HL-60/S4 treated with phorbol 12-myristate 13-acetate at 8.2 ng/mL for 4 days and 3 days (cell line): ENCODE data around the gene AIRE.

Experiments
- in situ Hi-C: fragments of 300-500 bp; cut with MboI; formaldehyde crosslinking; loops from 2 replicates; pipeline ENCODE4 v1.15.0; 2022; ENCODE audit warnings: low sequenced_read_pairs

Gene AIRE

DNA sequence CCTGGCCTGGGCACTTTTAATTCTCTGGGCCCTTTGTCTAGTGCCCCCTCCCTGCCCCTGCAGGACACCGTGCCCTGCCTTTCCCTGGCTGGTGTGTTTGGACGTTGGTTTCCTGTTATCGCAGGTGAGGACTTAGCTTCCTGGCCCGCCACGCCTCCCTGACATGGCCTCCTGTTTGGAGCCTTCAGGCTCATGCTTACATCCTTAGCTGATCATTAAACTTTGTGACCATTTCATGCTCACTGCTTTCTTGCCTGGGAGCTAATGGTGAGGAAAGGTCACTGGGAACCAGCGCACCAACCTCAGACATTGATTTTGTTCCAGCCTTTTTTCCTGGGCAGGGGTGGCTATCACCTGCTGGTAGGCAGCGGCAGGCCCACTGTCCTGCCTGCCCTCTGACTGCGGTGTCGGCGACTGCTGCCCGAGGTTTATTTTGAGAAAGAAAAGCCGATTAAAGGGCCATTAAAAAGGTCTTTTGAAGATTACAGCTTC is 17.9 kb downstream of the AIRE start:
- in situ Hi-C loops, result no loop called here

DNA sequence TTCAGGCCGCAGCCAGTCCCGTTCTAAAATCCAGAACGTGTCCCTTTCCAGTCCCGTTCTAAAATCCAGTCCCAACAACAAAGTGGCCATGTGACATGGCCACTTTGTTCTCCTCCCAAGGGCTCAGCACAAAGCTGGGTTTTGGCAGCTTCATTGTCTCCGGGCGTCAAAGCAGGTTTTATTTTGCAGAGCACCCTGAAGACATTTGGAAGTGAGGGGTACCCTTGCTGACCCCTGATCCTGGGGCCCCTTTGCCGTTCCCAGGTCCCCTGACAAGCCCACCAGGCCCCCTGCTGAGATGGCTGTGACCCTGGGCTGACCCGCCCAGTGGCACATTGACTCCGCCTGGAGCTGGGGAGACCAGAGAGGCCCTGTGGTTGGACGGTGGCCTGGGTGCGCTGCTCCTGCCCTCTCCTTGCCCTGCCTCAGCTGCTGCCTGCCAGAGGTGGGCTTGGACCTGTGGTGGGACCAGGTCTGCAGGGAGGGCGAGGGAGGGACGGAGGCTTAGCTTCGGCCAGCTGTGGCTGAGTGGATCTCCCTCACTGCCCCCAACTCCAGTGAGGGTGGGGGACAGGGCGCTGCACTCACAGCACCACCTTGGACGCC is 18.4 kb downstream of the AIRE start:
- in situ Hi-C loops, result no loop called here

DNA sequence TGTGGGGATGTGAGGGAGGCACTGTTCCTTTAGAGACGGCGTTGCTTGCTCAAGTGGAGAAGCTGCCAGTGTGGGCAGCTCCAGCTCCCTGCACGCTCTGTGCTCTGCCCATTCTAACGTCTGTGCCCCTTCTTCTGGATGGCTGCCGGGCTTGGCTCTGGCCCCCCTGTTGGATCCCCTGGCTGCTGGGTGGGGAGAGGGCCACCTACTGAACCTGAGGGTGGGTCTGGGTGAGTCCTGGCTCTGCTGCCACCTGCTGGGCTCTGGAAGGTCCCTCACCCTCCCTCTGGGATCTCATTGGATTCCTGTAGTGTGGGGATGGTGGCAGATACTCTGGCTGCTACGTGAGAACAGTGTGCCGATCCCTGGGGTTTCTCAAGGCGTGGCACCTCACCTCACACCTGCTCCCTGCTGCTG is 19.2 kb downstream of the AIRE start:
- in situ Hi-C loops, result no loop called here

DNA sequence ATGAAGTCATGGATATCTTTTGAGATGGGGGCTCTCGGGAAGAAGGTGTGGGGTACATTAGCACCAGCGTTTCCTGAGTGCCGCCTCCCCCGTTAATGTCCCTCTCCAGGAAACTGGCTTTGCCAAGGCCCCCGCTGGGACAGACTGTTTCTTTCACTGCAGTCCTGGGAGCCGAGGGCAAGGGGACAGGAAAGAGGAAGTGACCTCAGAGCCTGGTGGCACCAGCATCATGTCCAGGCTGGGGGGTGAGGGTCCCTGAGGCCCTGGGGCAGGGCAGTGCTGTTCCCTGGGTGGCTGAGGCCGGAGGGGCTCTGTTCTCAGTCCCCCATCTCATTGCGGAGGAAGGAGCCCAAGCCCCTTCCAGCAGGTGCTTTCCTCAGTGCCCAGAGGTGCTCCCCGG is 20.0 kb downstream of the AIRE start:
- in situ Hi-C loops, result no loop called here

DNA sequence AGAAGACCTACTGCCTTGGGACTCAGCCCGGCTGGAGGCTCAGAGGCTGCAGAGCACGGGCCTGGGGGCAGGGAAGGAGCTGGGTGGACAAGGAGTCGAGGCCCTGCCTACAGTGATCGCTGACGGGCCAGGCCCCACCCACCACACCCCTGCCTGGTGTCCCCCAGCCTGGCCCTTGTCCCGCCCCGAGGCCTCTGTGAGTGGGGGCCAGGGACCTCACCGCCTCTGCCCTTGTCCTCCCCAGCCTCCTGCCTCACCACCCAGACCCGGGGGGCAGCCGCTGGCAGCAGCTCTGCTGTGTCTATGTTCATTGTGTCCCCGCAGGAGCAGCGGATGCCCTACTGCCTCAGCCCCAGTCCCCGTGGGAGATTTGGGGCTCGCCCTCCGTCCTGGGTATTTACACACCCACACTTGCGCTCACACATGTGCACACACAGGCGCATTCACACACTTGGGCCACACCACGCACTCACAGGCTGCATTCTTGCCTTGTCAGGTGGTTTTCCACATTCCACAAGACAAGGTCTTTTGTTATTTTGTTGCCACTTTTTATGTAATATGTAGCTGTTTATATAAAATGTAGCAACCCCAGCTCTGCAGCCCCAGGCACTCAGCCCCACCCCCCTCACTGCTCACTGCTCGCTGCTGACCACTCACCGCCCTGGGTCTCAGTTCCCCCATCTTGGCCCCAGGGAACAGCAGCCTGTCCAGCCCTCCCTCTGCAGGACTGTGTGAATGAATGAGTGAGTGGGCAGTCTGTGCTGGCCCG is 21.4 kb downstream of the AIRE start:
- in situ Hi-C loops, result no loop called here

DNA sequence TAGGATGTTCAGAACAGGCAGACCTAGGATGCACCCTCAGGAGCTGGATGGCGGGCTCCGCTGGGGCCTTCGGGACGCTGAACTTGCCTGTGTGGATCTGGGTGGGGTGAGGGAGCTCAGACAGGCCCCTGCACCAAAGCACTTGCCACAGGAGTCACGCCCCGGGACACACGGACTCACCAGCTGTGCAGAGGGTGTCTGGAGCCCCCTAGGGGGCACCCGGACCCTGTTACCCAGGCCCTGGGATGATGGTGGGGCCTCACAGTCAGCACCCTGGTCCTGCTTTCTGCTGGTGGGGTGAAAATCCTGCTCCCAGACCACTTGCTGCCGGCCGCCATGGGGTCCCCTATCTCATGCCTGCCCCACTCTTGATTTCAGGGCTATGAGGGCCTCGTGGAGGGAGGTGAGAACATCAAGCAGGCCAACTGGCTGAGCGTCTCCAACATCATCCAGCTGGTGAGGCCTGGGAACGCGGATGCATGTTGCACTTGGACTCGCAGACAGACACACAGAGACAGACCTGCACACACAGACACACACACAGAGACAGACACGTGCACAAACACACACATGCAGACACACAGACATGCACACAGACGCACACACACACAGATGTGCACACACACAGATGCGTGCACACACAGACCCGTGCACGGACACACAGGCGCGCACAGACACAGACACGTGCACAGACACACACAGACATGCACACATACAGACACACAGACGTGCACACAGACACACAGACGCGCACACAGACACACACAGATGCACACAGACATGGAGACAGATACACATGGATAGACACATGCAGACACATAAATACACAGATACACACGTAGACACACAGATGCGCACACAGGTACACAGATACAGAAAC is 25.2 kb downstream of the AIRE start:
- in situ Hi-C loops, result loop anchor here (10.0 kb wide), 1 partner anchor 64 kb away; no protein-coding TSS in a partner anchor

DNA sequence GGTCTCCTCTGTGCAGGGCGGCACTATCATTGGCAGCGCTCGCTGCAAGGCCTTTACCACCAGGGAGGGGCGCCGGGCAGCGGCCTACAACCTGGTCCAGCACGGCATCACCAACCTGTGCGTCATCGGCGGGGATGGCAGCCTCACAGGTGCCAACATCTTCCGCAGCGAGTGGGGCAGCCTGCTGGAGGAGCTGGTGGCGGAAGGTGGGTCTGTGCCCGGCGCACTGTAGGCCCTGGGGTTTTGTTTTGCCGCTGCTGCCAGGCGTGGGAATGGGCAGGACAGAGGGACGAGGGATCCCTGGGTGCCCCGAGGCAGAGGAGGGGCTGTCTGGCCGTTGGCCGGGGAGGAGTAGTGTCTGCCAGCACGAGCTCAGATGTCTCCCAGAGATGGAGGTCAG is 26.4 kb downstream of the AIRE start:
- in situ Hi-C loops, result loop anchor here (10.0 kb wide), 1 partner anchor 63 kb away; no protein-coding TSS in a partner anchor

DNA sequence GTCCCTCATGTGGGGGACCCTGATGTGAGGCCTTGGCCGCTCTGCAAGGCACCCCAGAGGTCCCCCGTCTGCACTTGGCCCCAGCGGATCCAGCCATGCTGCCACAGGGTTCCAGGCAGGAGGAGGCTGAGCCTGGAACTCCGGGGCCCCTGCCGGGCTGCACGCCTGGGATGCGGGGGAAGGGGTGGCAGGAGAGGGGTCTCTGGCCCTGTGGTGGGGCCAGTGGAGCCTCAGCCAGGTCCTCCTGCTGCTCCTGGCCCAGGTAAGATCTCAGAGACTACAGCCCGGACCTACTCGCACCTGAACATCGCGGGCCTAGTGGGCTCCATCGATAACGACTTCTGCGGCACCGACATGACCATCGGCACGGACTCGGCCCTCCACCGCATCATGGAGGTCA is 27.0 kb downstream of the AIRE start:
- in situ Hi-C loops, result loop anchor here (10.0 kb wide), 1 partner anchor 62 kb away; no protein-coding TSS in a partner anchor

DNA sequence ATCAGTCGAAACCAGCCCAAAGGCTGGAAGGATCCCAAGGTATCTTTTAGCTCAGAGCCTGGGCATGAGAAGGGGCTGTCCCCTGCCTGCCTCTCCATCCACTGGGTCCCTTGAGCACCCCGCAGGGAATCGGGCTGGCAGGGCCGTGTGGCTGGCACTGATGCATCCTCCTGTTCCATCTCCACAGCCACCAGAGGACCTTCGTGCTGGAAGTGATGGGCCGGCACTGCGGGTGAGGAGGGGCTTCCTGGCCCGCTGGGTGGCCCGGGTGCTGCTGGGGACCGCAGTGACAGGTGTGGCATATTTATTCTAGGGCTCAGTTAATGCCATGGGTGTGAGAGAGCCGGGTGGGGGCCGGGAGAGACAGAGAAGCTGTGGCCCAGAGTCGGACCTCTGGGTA is 27.8 kb downstream of the AIRE start:
- in situ Hi-C loops, result loop anchor here (10.0 kb wide), 1 partner anchor 61 kb away; no protein-coding TSS in a partner anchor

DNA sequence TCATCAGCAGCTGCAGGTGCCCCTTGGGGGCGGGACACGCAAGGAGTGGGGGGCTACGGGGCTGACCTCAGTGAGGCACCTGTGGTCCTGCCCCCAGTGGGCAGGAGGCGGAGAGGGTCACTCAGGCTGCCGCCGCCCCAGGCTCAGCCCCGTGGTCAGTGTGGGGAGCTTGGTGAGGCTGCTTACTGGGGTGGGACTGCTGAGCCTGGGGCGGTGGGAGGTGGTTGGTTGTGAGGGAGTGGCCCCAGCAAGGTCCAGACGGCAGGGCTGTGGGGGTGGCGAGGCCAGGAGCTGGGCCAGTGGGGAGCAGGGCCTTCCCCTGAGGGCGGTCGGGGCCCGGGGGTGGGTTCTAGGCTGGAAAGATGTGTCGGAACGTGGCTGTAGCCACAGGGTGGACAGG is 28.5 kb downstream of the AIRE start:
- in situ Hi-C loops, result loop anchor here (10.0 kb wide), 1 partner anchor 61 kb away; no protein-coding TSS in a partner anchor

DNA sequence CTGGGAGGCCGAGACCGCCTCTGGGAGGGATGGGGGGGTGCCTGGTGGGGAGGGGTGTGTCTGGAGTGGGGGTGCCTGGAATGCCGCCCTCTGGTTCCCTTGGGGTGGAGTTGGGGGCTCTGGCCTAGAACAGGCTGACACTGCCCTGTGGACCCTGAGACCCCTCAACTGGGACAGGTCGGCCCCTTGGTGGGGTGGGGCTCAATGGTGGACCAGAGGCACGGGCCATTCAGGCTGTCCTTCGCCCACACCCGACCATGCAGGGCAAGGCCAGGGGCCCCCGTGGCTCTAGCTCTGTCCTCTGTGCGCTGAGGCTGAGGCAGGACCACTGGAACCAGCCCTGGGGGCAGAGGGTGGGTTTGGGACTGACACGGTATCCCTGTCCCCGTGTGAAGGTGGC is 28.9 kb downstream of the AIRE start:
- in situ Hi-C loops, result loop anchor here (10.0 kb wide), 1 partner anchor 60 kb away; no protein-coding TSS in a partner anchor

DNA sequence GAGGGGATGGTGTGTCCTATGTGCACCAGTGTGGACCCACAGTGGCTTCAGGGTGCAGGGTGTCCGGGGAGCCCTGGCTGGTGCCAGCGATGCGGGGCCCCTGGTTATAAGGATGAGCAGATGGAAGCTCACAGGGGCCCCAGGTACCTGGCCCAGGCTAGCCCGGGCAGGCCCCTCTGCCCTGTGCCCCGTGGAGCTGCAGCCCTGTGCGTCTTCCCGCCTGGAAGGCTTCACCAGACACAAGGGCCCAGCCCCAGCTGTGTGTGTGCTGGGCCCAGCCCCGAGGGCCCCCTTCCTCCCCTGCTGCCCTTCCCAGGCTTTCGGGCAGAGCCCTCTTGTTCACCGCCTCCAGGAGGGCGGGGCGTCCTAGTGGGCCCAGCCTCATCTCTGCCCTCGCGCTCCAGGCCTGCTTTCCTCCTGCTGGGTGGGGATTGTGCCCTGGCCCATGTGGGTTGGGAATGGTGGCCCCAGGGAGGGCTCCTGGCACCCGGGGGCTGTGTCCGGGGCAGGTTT is 30.1 kb downstream of the AIRE start:
- in situ Hi-C loops, result loop anchor here (10.0 kb wide), 1 partner anchor 59 kb away; no protein-coding TSS in a partner anchor

DNA sequence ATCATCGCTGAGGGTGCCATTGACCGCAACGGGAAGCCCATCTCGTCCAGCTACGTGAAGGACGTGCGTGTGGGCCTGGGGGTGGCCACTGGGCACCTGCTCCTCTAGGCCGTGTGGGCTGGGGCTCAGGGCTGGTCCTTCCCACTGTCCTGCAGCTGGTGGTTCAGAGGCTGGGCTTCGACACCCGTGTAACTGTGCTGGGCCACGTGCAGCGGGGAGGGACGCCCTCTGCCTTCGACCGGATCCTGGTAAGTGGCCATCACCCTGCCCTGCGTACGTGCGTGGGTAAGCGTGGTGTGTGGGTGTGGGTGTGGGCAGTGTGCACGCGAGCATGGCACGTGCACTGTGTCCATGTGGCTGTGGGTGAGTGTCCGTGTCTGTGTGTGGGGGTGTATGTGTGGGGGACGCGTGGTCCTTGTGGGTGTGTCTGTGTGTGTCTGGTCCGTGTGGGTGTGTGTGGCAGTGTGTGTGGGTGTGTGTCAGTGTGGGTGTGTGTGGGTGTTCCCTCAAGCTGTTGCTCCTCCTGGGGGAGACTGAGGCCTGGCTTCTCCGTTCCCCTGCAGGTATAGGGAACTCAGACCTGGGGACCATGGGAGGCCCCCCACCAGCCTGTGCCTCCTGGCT is 30.7 kb downstream of the AIRE start:
- in situ Hi-C loops, result loop anchor here (10.0 kb wide), 1 partner anchor 58 kb away; no protein-coding TSS in a partner anchor

DNA sequence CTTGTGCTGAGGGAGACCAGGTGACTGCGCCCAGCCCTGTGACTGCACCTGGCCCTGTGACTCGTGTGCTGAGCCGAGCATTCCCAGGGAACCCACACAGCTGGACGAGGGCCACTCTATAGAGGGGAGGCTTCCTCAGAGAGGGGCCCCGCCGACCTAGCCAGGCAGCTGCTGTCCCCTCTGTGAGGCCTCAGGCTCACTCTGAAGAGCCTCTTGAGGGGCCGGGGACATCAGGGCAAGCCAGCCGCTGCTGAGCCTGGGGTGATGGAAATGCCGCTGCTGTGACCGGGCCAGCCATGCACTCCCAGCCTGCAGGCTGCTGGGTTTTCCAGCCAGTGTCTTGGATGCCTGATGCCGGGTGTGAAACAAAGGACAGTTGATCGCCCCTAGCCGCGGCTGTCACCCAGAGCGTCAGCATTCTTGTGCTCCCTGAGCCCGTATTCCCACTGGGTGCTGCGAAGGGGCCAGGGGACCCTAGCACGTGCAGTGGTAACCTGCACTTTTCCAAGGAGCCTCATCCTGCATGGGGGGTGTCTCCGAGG is 31.6 kb downstream of the AIRE start:
- in situ Hi-C loops, result loop anchor here (10.0 kb wide), 1 partner anchor 57 kb away; no protein-coding TSS in a partner anchor

DNA sequence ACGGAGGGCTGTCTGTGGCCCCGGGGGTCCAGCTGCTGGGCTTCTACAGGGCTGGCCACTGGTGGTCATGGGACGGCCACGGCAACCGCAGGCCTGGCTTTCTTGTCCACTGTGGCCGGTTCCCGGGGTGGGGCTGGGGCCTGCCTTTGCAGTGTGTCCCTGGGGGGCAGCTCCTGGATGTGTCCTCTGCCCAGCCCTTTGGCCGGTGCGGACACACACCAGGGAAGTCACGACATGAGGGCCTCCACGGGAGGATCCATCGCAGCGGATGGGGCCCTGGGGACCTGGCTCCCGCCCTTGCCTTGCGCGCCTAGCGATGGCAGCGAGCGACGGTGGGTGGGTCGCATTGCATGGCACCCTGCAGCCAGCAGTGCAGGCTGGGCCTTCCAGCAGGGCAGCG is 32.2 kb downstream of the AIRE start:
- in situ Hi-C loops, result loop anchor here (10.0 kb wide), 1 partner anchor 57 kb away; no protein-coding TSS in a partner anchor

DNA sequence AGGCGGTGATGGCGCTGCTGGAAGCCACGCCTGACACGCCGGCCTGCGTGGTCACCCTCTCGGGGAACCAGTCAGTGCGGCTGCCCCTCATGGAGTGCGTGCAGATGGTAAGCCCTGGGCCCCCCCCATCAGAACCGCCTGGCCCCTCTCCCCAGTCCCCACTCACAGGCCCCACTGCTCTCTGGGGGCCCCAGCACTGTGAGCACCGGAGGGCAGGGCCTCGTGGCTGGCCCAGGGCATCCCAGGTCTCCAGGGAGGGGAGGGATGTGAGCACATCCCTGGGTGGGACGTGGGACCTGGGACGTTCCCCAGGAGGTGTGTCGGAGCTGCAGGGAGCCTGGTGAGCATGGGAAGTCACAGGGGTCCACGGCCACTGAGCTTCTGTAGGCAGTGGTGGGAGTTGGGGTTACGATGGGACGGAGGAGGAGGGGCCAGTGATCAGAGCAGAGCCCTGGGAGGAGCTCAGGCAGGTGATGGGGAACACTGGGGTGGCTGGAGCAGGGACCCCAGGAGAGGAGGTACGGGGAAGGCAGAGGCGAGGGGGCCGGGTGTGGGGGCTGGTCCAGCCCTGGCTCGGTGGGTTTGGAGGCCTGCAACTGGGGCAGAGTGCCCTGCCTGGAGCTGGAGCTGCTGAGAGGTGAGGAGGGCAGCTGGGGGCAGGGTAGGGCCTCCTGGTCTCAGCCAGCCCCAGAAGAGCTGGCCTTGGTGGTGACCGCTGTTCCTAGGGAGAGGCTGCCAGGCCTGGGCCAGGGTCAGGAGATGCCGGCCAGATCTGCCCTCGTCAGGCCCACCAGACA is 33.0 kb downstream of the AIRE start:
- in situ Hi-C loops, result loop anchor here (10.0 kb wide), 1 partner anchor 56 kb away; no protein-coding TSS in a partner anchor

DNA sequence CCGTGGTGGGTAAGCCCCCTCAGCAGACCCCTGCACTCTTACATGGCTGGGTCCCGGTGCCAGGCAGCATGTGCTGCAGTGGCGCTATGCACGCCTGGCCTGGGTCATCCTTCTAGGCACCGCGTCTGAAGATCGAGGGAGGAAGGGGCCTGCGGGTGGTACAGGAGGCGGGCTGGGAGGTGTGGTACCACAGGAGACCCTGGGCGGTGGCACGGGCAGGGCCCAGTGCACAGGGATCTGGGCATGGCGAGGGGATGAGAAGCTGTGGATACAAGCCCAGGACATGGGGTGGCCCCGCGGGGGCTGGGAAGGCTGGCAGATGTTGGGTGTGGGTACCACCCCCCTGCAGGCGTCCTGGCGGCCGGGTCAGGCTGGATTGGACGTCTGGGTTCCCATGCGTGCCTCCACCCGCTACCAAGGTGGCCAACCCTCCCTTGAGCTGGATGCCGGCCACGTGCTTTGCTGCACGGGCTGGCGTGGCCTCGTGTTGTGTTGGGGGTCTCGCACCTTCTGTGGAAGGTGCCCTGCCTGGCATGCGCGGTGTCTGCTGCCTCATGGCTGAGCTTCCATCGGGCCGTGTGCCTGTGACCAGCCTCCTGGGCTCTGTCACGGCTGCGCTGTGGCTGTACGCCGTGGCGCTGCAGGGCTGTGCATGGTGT is 33.9 kb downstream of the AIRE start:
- in situ Hi-C loops, result loop anchor here (10.0 kb wide), 1 partner anchor 55 kb away; no protein-coding TSS in a partner anchor

DNA sequence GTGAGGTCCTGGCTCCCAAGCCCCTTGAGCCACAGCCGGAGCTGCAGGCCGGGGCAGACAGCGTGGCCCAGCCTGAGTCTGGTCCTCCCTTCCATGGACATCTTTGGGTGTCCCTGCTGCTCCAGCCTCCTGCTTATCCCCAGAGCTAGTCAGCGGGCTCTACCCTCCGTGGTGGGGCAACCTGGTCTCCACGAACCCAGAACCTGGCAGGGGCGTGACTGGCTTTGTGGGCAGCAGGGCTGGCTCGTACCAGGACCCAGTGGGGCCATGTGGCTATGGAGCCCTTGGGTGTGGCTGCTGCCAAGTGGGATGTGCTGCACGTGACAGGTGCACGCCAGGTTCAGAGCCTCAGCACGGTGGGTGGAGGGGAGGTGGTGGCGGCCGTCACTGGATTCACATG is 35.2 kb downstream of the AIRE start:
- in situ Hi-C loops, result no loop called here
